H9 (cell line): Measurements from ENCODE around the gene CRISPLD2. TPM values are rescaled to one million over a fixed set of nuclear protein-coding genes. Genes with fewer than 3 reads are reported as not detected.
A peak's percentile ranks its signal among the peaks of the same experiment; 100 is the strongest.

ENCODE experiments used
- DNase-seq: peaks from one replicate; pipeline ENCODE4 v3.0.0-alpha.2; 2017
- H2AFZ ChIP-seq: one replicate; pipeline ENCODE4 v1.6.1; 2013; ENCODE audit warnings: mild to moderate bottlenecking, low read length, control low read depth, moderate library complexity
- H2AK5ac ChIP-seq: 2 replicates; pipeline ENCODE4 v1.6.1; 2013; ENCODE audit warnings: low read length, control low read depth, mixed read lengths; ENCODE audit not compliant: insufficient read length
- H2BK120ac ChIP-seq: one replicate; pipeline ENCODE4 v1.6.1; 2013; ENCODE audit warnings: low read depth, mild to moderate bottlenecking, low read length, control low read depth, inconsistent platforms; ENCODE audit not compliant: poor library complexity, severe bottlenecking
- H2BK12ac ChIP-seq: 2 replicates; pipeline ENCODE4 v1.6.1; 2013; ENCODE audit warnings: low read length, control low read depth, mixed read lengths, low read depth; ENCODE audit not compliant: insufficient read length
- H2BK15ac ChIP-seq: 2 replicates; pipeline ENCODE4 v1.6.1; 2013; ENCODE audit warnings: low read depth, low read length, control low read depth
- H2BK20ac ChIP-seq: one replicate; pipeline ENCODE4 v1.6.1; 2013; ENCODE audit warnings: low read depth, mild to moderate bottlenecking, low read length, control low read depth, inconsistent platforms; ENCODE audit not compliant: poor library complexity, severe bottlenecking
- H2BK5ac ChIP-seq: 2 replicates; pipeline ENCODE4 v1.6.1; 2013; ENCODE audit warnings: low read length, control low read depth, mixed read lengths; ENCODE audit not compliant: insufficient read length
- H3K14ac ChIP-seq: 2 replicates; pipeline ENCODE4 v1.6.1; 2013; ENCODE audit warnings: low read length, control low read depth; ENCODE audit not compliant: insufficient read depth
- H3K18ac ChIP-seq: 2 replicates; pipeline ENCODE4 v1.6.1; 2013; ENCODE audit warnings: low read depth, mild to moderate bottlenecking, mixed read lengths, low read length, control low read depth; ENCODE audit not compliant: insufficient read length
- H3K23ac ChIP-seq: 2 replicates; pipeline ENCODE4 v1.6.1; 2013; ENCODE audit warnings: low read length, control low read depth, mixed read lengths, low read depth; ENCODE audit not compliant: insufficient read length
- H3K23me2 ChIP-seq: 2 replicates; pipeline ENCODE4 v1.6.1; 2013; ENCODE audit warnings: low read depth, mild to moderate bottlenecking, mixed read lengths, low read length, control low read depth; ENCODE audit not compliant: insufficient read length, poor library complexity, severe bottlenecking
- H3K27ac ChIP-seq: 2 replicates; pipeline ENCODE4 v1.5.1; 2013; ENCODE audit warnings: low read length, control low read depth, mixed read lengths, low read depth; ENCODE audit not compliant: insufficient read length
- H3K27me3 ChIP-seq: 2 replicates; pipeline ENCODE4 v1.6.1; 2013; ENCODE audit warnings: low read length, control low read depth, inconsistent platforms; ENCODE audit not compliant: insufficient read depth
- H3K4ac ChIP-seq: 2 replicates; pipeline ENCODE4 v1.6.1; 2013; ENCODE audit warnings: low read depth, mild to moderate bottlenecking, control low read depth, inconsistent platforms, low read length, moderate library complexity
- H3K4me1 ChIP-seq: 2 replicates; pipeline ENCODE4 v1.6.1; 2013; ENCODE audit warnings: low read length, control low read depth, inconsistent platforms; ENCODE audit not compliant: insufficient read depth
- H3K4me2 ChIP-seq: 2 replicates; pipeline ENCODE4 v1.6.1; 2013; ENCODE audit warnings: low read length, control low read depth, mixed read lengths; ENCODE audit not compliant: insufficient read length, insufficient read depth
- H3K56ac ChIP-seq: 2 replicates; pipeline ENCODE4 v1.6.1; 2013; ENCODE audit warnings: low read depth, mild to moderate bottlenecking, mixed read lengths, low read length, control low read depth; ENCODE audit not compliant: insufficient read length
- H3K79me1 ChIP-seq: 2 replicates; pipeline ENCODE4 v1.6.1; 2013; ENCODE audit warnings: low read depth, mild to moderate bottlenecking, moderate library complexity, low read length, control low read depth, inconsistent platforms; ENCODE audit not compliant: insufficient read depth, poor library complexity, severe bottlenecking
- H3K79me2 ChIP-seq: 2 replicates; pipeline ENCODE4 v1.6.1; 2013; ENCODE audit warnings: low read length, control low read depth, inconsistent platforms; ENCODE audit not compliant: insufficient read depth
- H3K9ac ChIP-seq: 2 replicates; pipeline ENCODE4 v1.6.1; 2013; ENCODE audit warnings: low read length, control low read depth, mixed read lengths; ENCODE audit not compliant: insufficient read length; ENCODE audit errors: extremely low read depth
- H3K9me3 ChIP-seq: one replicate; pipeline ENCODE4 v1.6.1; 2013; ENCODE audit warnings: low read depth, low read length, inconsistent platforms; ENCODE audit not compliant: control insufficient read depth
- H3T11ph ChIP-seq: one replicate; pipeline ENCODE4 v1.6.1; 2013; ENCODE audit warnings: mild to moderate bottlenecking, low read length, control low read depth, inconsistent platforms
- H4K20me1 ChIP-seq: one replicate; pipeline ENCODE4 v1.6.1; 2013; ENCODE audit not compliant: control insufficient read depth, insufficient read length, insufficient read depth
- H4K5ac ChIP-seq: 2 replicates; pipeline ENCODE4 v1.6.1; 2013; ENCODE audit warnings: low read depth, mild to moderate bottlenecking, mixed read lengths, low read length, control low read depth; ENCODE audit not compliant: insufficient read length
- H4K8ac ChIP-seq: replicated peaks from 2 replicates; pipeline ENCODE4 v1.6.1; 2013; ENCODE audit warnings: low read length, control low read depth, mixed read lengths, low read depth; ENCODE audit not compliant: insufficient read length
- H4K91ac ChIP-seq: 2 replicates; pipeline ENCODE4 v1.6.1; 2013; ENCODE audit warnings: low read depth, mild to moderate bottlenecking, moderate library complexity, mixed read lengths, low read length, control low read depth; ENCODE audit not compliant: insufficient read length
- H3K27ac Mint-ChIP-seq, 3 experiments: 2 replicates in 2 of 3; 3 replicates in 1 of 3; pipeline ENCODE4 v1.8.0; 2020 to 2021; ENCODE audit warnings: mixed read lengths in 3 of 3, mild to moderate bottlenecking in 1 of 3, moderate library complexity in 1 of 3
- H3K27me3 Mint-ChIP-seq: 2 replicates; pipeline ENCODE4 v1.8.0; 2021; ENCODE audit warnings: low read depth, mild to moderate bottlenecking, moderate library complexity, mixed read lengths
- H3K36me3 Mint-ChIP-seq, 3 experiments: 2 replicates in 2 of 3; 3 replicates in 1 of 3; pipeline ENCODE4 v1.8.0; 2020 to 2021; ENCODE audit warnings: low read depth in 3 of 3, mixed read lengths in 3 of 3; ENCODE audit not compliant: insufficient read depth in 1 of 3
- H3K4me1 Mint-ChIP-seq, 2 experiments: 2 replicates each; pipeline ENCODE4 v1.8.0; 2020; ENCODE audit warnings: mixed read lengths in 2 of 2
- H3K4me3 Mint-ChIP-seq, 2 experiments: 2 replicates in 1 of 2; 3 replicates in 1 of 2; pipeline ENCODE4 v1.8.0; 2020 to 2021; ENCODE audit warnings: mild to moderate bottlenecking in 2 of 2, mixed read lengths in 2 of 2, moderate library complexity in 1 of 2
- H3K9me3 Mint-ChIP-seq, 2 experiments: 2 replicates in 1 of 2; 3 replicates in 1 of 2; pipeline ENCODE4 v1.8.0; 2020; ENCODE audit warnings: mild to moderate bottlenecking in 2 of 2, mixed read lengths in 2 of 2, moderate library complexity in 1 of 2
- CTCF ChIP-seq: fragments of 200-600 bp; sonication (generic); conservative IDR thresholded peaks from 3 replicates; pipeline ENCODE4 v1.8.0; 2021; ENCODE audit warnings: antibody characterized with exemption, mild to moderate bottlenecking
- WGBS: extraction: QIAGEN DNeasy Blood & Tissue Kit; methylation state at CpG from one replicate; pipeline ENCODE4 v1.1.7; 2013; ENCODE audit warnings: missing lambda C conversion rate, low lambda C conversion rate, mixed read lengths; ENCODE audit not compliant: insufficient read length; ENCODE audit errors: extremely low coverage; 5-methylcytosine and 5-hydroxymethylcytosine counted together
- total RNA-seq: library from RNA; stranded (reverse); gene quantifications from 2 replicates; pipeline ENCODE4 v1.2.1, GENCODE V29; 2021

Gene CRISPLD2
- total RNA-seq, 1 experiment from 2014 or later: 2.3 TPM

- Histone ChIP-seq H3K79me1 (no peaks in the 10 kb centered on the region), H3K27me3 (no peaks in the 10 kb centered on the region), H2BK120ac (no peak overlapping the region), H3K18ac (no peak overlapping the region), H2BK15ac (no peak overlapping the region), H3K9me3 (no peaks in the 10 kb centered on the region), H2AK5ac (no peak overlapping the region), H3K9ac (no peak overlapping the region), H2BK20ac (no peak overlapping the region), H3K79me2 (no peaks in the 10 kb centered on the region), H3T11ph (no peak overlapping the region), H4K91ac (no peak overlapping the region), H2BK12ac (no peak overlapping the region), H3K23ac (no peak overlapping the region), H2BK5ac (no peak overlapping the region), H3K14ac (no peak overlapping the region), H3K4ac (no peak overlapping the region), H3K23me2 (no peaks in the 10 kb centered on the region), H3K27ac (no peak overlapping the region), H4K8ac (no peak overlapping the region), H4K5ac (no peak overlapping the region), H3K56ac (no peak overlapping the region), H3K4me2 (no peak overlapping the region), H4K20me1 (no peaks in the 10 kb centered on the region), H3K4me1 (no peaks in the 10 kb centered on the region), H2AFZ (no peak overlapping the region)
- H3K4me3 Mint-ChIP-seq: no peak overlapping the region
- H3K36me3 Mint-ChIP-seq: no peaks in the 10 kb centered on the region
- 0 out of 7 replicates have a peak overlapping the region, but pooled peaks of 1 of the 3 experiments have one; percentile 61 for H3K27ac Mint-ChIP-seq
- peaks cover 3% of the 10 kb centered on the region; the same call in 1 of the 2 replicates for H3K27me3 Mint-ChIP-seq
- no peaks in the 10 kb centered on the region for H3K9me3 Mint-ChIP-seq
- WGBS: no CpG with 5 or more reads among the region's 12 CpGs
- peaks cover 0 to 2% of the 10 kb centered on the region in 2 experiments; a peak in 1 of 4 replicates for H3K4me1 Mint-ChIP-seq
- TF ChIP-seq CTCF: peak; percentile 92
- peak; percentile 87 for DNase-seq
Observed at GRCh38 chr16:84952335-84953189, 132.8 kb downstream of the CRISPLD2 start.
